Astrocyte (in vitro differentiated cells and primary cell): ENCODE measurements around the gene AMACR. TPM values are rescaled to one million over a fixed set of nuclear protein-coding genes. Genes with fewer than 3 reads are reported as not detected.

Experiments
- DNase-seq: peaks from one replicate; pipeline ENCODE4 v3.0.0-alpha.2; 2010; ENCODE audit warnings: low read depth
- FAIRE-seq: peaks from 2 replicates; lab custom pipeline; 2011; peaks lifted over from hg19 to GRCh38; lab: Jason Lieb, UNC
- H2AFZ ChIP-seq: 2 replicates; pipeline ENCODE4 v1.6.0; 2012; ENCODE audit warnings: low read depth, low read length, inconsistent platforms
- H3K27ac ChIP-seq: 2 replicates; pipeline ENCODE4 v1.5.1; 2011; ENCODE audit warnings: low read depth, low read length, inconsistent platforms
- H3K27me3 ChIP-seq: 2 replicates; pipeline ENCODE4 v1.6.0; 2011; ENCODE audit warnings: low read length, inconsistent platforms; ENCODE audit not compliant: insufficient read depth
- H3K36me3 ChIP-seq: 2 replicates; pipeline ENCODE4 v1.5.1; 2011; ENCODE audit warnings: low read length, inconsistent platforms; ENCODE audit not compliant: insufficient read depth
- H3K4me1 ChIP-seq: 2 replicates; pipeline ENCODE4 v1.5.1; 2011; ENCODE audit warnings: low read length, inconsistent platforms; ENCODE audit not compliant: insufficient read depth
- H3K4me2 ChIP-seq: 2 replicates; pipeline ENCODE4 v1.6.0; 2012; ENCODE audit warnings: low read length, inconsistent platforms
- H3K4me3 ChIP-seq: 2 replicates; pipeline ENCODE4 v1.5.1; 2011; ENCODE audit warnings: low read depth, mild to moderate bottlenecking, low read length, inconsistent platforms; ENCODE audit not compliant: insufficient read depth
- H3K79me2 ChIP-seq: 2 replicates; pipeline ENCODE4 v1.6.0; 2012; ENCODE audit warnings: mild to moderate bottlenecking, low read length, inconsistent platforms; ENCODE audit not compliant: insufficient read depth
- H3K9ac ChIP-seq: 2 replicates; pipeline ENCODE4 v1.6.0; 2012; ENCODE audit warnings: mild to moderate bottlenecking, low read length, inconsistent platforms
- H3K9me3 ChIP-seq: 2 replicates; pipeline ENCODE4 v1.5.1; 2012; ENCODE audit warnings: low read depth, mild to moderate bottlenecking, low read length, inconsistent platforms; ENCODE audit not compliant: insufficient read depth
- H4K20me1 ChIP-seq: 2 replicates; pipeline ENCODE4 v1.6.0; 2012; ENCODE audit warnings: low read length, inconsistent platforms; ENCODE audit not compliant: insufficient read depth
- H3K27ac Mint-ChIP-seq: one replicate; pipeline ENCODE4 v1.8.0; 2021; ENCODE audit warnings: mild to moderate bottlenecking, mixed read lengths; ENCODE audit not compliant: unreplicated experiment
- H3K27me3 Mint-ChIP-seq: one replicate; pipeline ENCODE4 v1.8.0; 2021; ENCODE audit warnings: low read depth, mixed read lengths; ENCODE audit not compliant: unreplicated experiment
- H3K36me3 Mint-ChIP-seq: one replicate; pipeline ENCODE4 v1.8.0; 2021; ENCODE audit warnings: low read depth, mixed read lengths; ENCODE audit not compliant: unreplicated experiment
- H3K4me1 Mint-ChIP-seq: one replicate; pipeline ENCODE4 v1.8.0; 2021; ENCODE audit warnings: low read depth, mixed read lengths; ENCODE audit not compliant: unreplicated experiment
- H3K4me3 Mint-ChIP-seq: one replicate; pipeline ENCODE4 v1.8.0; 2021; ENCODE audit warnings: mild to moderate bottlenecking, moderate library complexity, mixed read lengths; ENCODE audit not compliant: unreplicated experiment
- H3K9me3 Mint-ChIP-seq: one replicate; pipeline ENCODE4 v1.8.0; 2021; ENCODE audit warnings: mild to moderate bottlenecking, mixed read lengths; ENCODE audit not compliant: unreplicated experiment
- EZH2 ChIP-seq: IDR thresholded peaks from 2 replicates; pipeline ENCODE4 v1.6.1; 2012; ENCODE audit warnings: mild to moderate bottlenecking, low read length, inconsistent platforms; ENCODE audit not compliant: insufficient read depth
- total RNA-seq: library from RNA; stranded (reverse); gene quantifications from 2 replicates; pipeline ENCODE4 v1.2.1, GENCODE V29; 2021
- TF ChIP-seq, protein P1 (sequence below): IDR thresholded peaks from 2 replicates; pipeline ENCODE4 v1.5.1; 2011; ENCODE audit warnings: low read depth, mild to moderate bottlenecking, inconsistent platforms, low read length, moderate library complexity; ENCODE audit not compliant: insufficient read depth

Gene AMACR
- total RNA-seq, 1 donor from 2014 or later = 13.4 TPM

DNA sequence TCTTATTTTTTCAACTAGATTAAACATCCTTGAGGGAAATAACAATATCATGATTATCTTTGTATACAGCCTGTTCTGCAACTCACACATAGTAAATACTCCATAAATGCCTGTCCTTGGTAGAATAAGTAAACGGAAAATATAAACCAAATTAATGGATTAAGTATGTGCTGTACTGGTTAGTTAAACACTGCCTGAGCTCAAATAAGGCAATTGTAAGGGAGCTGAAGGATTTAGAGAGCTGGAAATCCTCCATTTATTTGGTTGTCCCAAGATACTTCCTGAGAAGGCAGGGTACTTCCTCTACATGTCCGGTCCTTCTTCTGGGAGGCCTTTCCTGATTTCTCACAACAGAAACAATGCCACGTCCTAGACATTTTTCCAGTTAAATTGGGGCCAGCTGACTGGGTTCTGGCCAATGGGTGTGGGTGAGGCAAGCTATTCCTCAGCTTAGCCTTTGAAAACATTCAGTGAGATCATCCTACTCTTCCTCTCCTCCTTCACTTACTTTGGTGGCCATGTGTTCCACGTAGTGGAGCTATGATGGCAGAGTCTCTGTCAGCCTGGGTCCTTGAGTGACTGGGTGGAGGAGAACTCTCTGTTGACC is 43.6 kb upstream of the AMACR start:
- H3K79me2 ChIP-seq = no peaks in the 10 kb centered on the region
- H3K27me3 ChIP-seq = no peaks in the 10 kb centered on the region
- H3K9me3 Mint-ChIP-seq = no peaks in the 10 kb centered on the region
- no peak overlapping the region for H2AFZ ChIP-seq
- TF ChIP-seq, protein P1, sequence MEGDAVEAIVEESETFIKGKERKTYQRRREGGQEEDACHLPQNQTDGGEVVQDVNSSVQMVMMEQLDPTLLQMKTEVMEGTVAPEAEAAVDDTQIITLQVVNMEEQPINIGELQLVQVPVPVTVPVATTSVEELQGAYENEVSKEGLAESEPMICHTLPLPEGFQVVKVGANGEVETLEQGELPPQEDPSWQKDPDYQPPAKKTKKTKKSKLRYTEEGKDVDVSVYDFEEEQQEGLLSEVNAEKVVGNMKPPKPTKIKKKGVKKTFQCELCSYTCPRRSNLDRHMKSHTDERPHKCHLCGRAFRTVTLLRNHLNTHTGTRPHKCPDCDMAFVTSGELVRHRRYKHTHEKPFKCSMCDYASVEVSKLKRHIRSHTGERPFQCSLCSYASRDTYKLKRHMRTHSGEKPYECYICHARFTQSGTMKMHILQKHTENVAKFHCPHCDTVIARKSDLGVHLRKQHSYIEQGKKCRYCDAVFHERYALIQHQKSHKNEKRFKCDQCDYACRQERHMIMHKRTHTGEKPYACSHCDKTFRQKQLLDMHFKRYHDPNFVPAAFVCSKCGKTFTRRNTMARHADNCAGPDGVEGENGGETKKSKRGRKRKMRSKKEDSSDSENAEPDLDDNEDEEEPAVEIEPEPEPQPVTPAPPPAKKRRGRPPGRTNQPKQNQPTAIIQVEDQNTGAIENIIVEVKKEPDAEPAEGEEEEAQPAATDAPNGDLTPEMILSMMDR = no peak
- FAIRE-seq (no peak), DNase-seq (no peak)
- no peak overlapping the region for H3K4me2 ChIP-seq
- peaks cover 3% of the 10 kb centered on the region for H3K36me3 Mint-ChIP-seq
- H3K4me1 Mint-ChIP-seq = peaks cover 16% of the 10 kb centered on the region
- no peaks in the 10 kb centered on the region for H3K9me3 ChIP-seq
- no peak overlapping the region for H3K27ac Mint-ChIP-seq
- no peak overlapping the region for H3K4me3 Mint-ChIP-seq
- H3K4me3 ChIP-seq = no peak overlapping the region
- no peaks in the 10 kb centered on the region for H3K36me3 ChIP-seq
- H4K20me1 ChIP-seq = no peaks in the 10 kb centered on the region
- H3K27me3 Mint-ChIP-seq = no peaks in the 10 kb centered on the region
- peaks cover 20% of the 10 kb centered on the region for H3K4me1 ChIP-seq
- no peak overlapping the region for H3K9ac ChIP-seq
- H3K27ac ChIP-seq = no peak overlapping the region

DNA sequence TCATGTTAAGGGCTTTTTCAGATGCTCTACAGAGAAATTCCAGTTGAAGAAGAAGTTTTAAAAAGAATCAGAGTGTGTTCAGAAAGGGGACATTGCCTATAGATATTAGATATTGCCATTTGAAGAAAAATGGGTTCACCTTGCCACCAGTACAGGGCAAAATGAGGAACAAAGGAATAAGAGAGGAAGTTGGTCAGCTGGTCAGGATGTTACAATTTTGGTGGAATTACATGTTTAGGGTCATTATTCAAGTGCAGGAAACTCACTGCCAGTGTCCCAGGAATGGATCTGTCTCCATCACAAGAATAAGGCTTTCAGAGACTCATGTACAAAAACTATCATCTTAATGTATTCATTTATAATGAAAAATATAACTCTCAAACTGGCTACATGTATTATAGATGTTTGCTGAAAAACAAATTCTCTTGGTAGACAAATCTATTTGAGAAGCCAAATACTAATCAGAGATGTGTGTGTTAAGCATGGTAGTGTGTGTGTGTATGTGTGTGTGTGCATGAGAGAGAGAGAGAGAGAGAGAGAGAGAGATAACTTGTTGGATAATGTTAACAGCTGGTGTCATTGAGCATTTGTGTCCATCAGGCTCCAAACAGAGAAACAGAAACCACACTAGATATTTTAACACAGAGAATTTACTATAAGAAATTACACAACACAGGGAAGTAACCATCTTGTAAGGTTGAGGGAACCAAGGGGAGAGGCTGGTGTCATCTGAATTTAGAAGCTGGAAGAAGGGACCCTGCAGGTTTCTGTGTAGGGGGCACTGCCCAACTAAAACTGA is 40.1 kb upstream of the AMACR start:
- Mint-ChIP-seq H3K4me1 (peaks cover 10% of the 10 kb centered on the region), H3K4me3 (no peak overlapping the region), H3K27me3 (no peaks in the 10 kb centered on the region), H3K36me3 (peaks cover 6% of the 10 kb centered on the region), H3K9me3 (no peaks in the 10 kb centered on the region), H3K27ac (no peak overlapping the region)
- Histone ChIP-seq H4K20me1 (no peaks in the 10 kb centered on the region), H3K9me3 (no peaks in the 10 kb centered on the region), H3K4me3 (no peak overlapping the region), H2AFZ (no peak overlapping the region), H3K27ac (no peak overlapping the region), H3K9ac (no peak overlapping the region), H3K4me2 (no peak overlapping the region), H3K27me3 (no peaks in the 10 kb centered on the region), H3K36me3 (no peaks in the 10 kb centered on the region), H3K4me1 (peaks cover 21% of the 10 kb centered on the region), H3K79me2 (no peaks in the 10 kb centered on the region)
- TF ChIP-seq EZH2 = no peak
- TF ChIP-seq, protein P1 = no peak
- DNase-seq (no peak), FAIRE-seq (no peak)

DNA sequence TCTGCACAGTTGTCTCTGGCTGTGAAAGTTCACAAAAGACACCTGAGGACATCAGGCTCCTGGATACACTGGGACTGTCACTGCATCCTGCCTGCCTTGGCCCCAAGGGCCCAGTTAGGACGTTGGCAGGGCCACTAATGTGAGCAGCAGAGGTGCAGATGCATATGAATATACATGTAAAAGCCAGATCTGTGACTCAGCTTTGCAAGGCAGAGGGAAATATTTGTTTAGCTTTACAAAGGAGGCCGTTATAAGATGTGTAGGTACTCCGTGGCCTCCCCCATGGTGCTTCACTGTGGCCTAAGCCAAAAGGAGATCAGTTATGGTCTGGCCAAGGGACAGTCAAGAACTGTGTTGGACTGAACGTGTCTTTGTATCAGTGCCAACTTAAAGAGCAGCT is 39.3 kb upstream of the AMACR start:
- no peak for TF ChIP-seq EZH2
- TF ChIP-seq, protein P1 = no peak
- no peaks in the 10 kb centered on the region for H3K36me3 ChIP-seq
- H3K36me3 Mint-ChIP-seq = peaks cover 9% of the 10 kb centered on the region
- H3K9me3 ChIP-seq = no peaks in the 10 kb centered on the region
- H3K9me3 Mint-ChIP-seq = no peaks in the 10 kb centered on the region
- H2AFZ ChIP-seq = peak overlapping the region; percentile 74
- H3K4me3 Mint-ChIP-seq = no peak overlapping the region
- H3K4me2 ChIP-seq = no peak overlapping the region
- no peak overlapping the region for H3K27ac Mint-ChIP-seq
- no peak overlapping the region for H3K4me3 ChIP-seq
- FAIRE-seq (no peak), DNase-seq (no peak)
- no peak overlapping the region for H3K9ac ChIP-seq
- no peaks in the 10 kb centered on the region for H4K20me1 ChIP-seq
- no peaks in the 10 kb centered on the region for H3K79me2 ChIP-seq
- no peak overlapping the region for H3K27ac ChIP-seq
- peaks cover 3% of the 10 kb centered on the region for H3K4me1 Mint-ChIP-seq
- no peaks in the 10 kb centered on the region for H3K27me3 ChIP-seq
- no peaks in the 10 kb centered on the region for H3K27me3 Mint-ChIP-seq
- H3K4me1 ChIP-seq = peaks cover 16% of the 10 kb centered on the region
